Activated CD4-positive, CD25-positive, alpha-beta regulatory T cell (primary cell): ENCODE results near the gene RPL10.

Experiments
- DNase-seq, 4 experiments: peaks; one replicate each; lab custom pipeline; 2025; lab: John Stamatoyannopoulos, UW

RPL10 gene

DNA sequence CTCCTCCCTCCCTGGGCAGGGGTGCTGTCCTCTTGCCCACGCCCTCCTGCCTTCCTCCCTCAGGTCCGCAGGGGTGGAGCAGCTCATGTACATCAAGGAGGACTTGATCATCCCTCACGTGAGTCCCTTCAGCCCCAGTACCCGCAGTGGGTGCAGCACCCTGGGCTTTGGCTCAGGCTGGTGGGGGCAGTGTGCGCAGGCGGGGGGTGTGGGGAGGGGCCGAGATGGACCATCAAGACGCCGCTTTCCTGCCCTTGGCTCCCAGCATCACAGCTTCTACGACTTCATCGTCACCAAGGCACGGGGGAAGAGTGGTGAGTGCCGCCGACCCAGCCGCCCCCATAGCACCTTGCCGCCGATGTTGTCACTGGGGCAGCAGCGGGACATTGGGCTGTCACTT is 51.4 kb downstream of the RPL10 start:
- DNase-seq, result no peak

DNA sequence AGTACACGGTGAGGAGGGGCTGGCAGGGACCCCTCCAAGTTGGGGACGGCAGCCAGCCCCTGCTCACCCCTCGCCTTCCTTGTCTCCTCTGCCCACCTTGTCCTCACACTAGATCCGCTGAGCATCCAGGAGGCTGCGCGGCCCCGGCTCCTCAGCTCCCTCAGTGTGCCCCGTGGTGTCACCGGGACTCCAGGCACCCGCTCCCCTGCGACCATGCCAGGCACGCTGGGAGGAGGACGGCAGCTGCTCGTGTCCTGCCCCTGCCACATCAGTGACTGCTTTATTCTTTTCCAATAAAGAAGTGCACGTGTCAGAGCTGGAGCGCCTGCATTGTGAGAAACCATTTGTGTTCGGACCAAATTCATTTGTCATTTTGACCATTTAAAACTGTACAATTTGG is 52.1 kb downstream of the RPL10 start:
- DNase-seq, result no peak
